ENCODE data around the gene ELK4. TPM values are rescaled to one million over a fixed set of nuclear protein-coding genes. Genes with fewer than 3 reads are reported as not detected.

The ELK4 gene
- total RNA-seq, 1 experiment from 2014 or later: 122 TPM

- DNase-seq: no peak
- Mint-ChIP-seq H3K9me3 (ENCODE audit: low read depth, unreplicated experiment) (no peaks in the 10 kb centered on the region), H3K27me3 (ENCODE audit: unreplicated experiment) (no peaks in the 10 kb centered on the region), H3K27ac (ENCODE audit: unreplicated experiment) (no peak overlapping the region), H3K4me3 (ENCODE audit: low read depth, unreplicated experiment) (no peak overlapping the region), H3K4me1 (ENCODE audit: low read depth, unreplicated experiment) (no peaks in the 10 kb centered on the region), H3K36me3 (ENCODE audit: insufficient read depth, unreplicated experiment) (no peaks in the 10 kb centered on the region)
- TF ChIP-seq CTCF (IDR thresholded peaks at IDR 0.05; ENCODE audit: unreplicated experiment): no peak
- CTCF ChIA-PET: interaction anchor here (0.5 to 0.7 kb wide), 2 partner anchors 57 to 658 kb away, joined by 3 to 5 read pairs; no protein-coding TSS in a partner anchor
- BruUV-seq (replicated peaks): no TSS peak
- intact Hi-C loops (cut with micrococcal nuclease; ENCODE audit: unreplicated experiment): no loop called here
Observed at GRCh38 chr1:205645519-205645918, 13.7 kb upstream of the ELK4 start.

GRCh38 chr1:205642679-205643307 is 11.0 kb upstream of the ELK4 start:
- BruUV-seq (replicated peaks): no TSS peak

GRCh38 chr1:205639567-205639966 is 7.8 kb upstream of the ELK4 start:
- Mint-ChIP-seq H3K4me1 (ENCODE audit: low read depth, unreplicated experiment) (peaks cover 7% of the 10 kb centered on the region), H3K36me3 (ENCODE audit: insufficient read depth, unreplicated experiment) (no peaks in the 10 kb centered on the region), H3K27ac (ENCODE audit: unreplicated experiment) (no peak overlapping the region), H3K4me3 (ENCODE audit: low read depth, unreplicated experiment) (no peak overlapping the region), H3K9me3 (ENCODE audit: low read depth, unreplicated experiment) (no peaks in the 10 kb centered on the region), H3K27me3 (ENCODE audit: unreplicated experiment) (no peaks in the 10 kb centered on the region)
- no TSS peak for BruUV-seq (replicated peaks)
- TF ChIP-seq CTCF (IDR thresholded peaks at IDR 0.05; ENCODE audit: unreplicated experiment): no peak
- intact Hi-C loops (cut with micrococcal nuclease; ENCODE audit: unreplicated experiment): no loop called here
- CTCF ChIA-PET: interaction anchor here (0.7 kb wide), 1 partner anchor 207 kb away, joined by 4 read pairs; no protein-coding TSS in a partner anchor
- DNase-seq: no peak

More at GRCh38 chr1:205642679-205643307, 11.0 kb upstream of the ELK4 start:
- TF ChIP-seq CTCF (IDR thresholded peaks at IDR 0.05; ENCODE audit: unreplicated experiment): no peak
- no peak for DNase-seq
- H3K27ac Mint-ChIP-seq (ENCODE audit: unreplicated experiment): no peak overlapping the region
- H3K4me3 Mint-ChIP-seq (ENCODE audit: low read depth, unreplicated experiment): no peak overlapping the region
- H3K9me3 Mint-ChIP-seq (ENCODE audit: low read depth, unreplicated experiment): no peaks in the 10 kb centered on the region
- intact Hi-C loops (cut with micrococcal nuclease; ENCODE audit: unreplicated experiment): no loop called here
- no peaks in the 10 kb centered on the region for H3K27me3 Mint-ChIP-seq (ENCODE audit: unreplicated experiment)
- CTCF ChIA-PET: no interaction called here
- no peaks in the 10 kb centered on the region for H3K36me3 Mint-ChIP-seq (ENCODE audit: insufficient read depth, unreplicated experiment)
- peaks cover 7% of the 10 kb centered on the region for H3K4me1 Mint-ChIP-seq (ENCODE audit: low read depth, unreplicated experiment)

- no peak for DNase-seq
- intact Hi-C loops (cut with micrococcal nuclease; ENCODE audit: unreplicated experiment): no loop called here
- CTCF ChIA-PET: interaction anchor here (0.6 kb wide), 1 partner anchor 20 kb away, joined by 3 read pairs; no protein-coding TSS in a partner anchor
- Mint-ChIP-seq H3K36me3 (ENCODE audit: insufficient read depth, unreplicated experiment) (peaks cover 5% of the 10 kb centered on the region), H3K27me3 (ENCODE audit: unreplicated experiment) (no peaks in the 10 kb centered on the region), H3K9me3 (ENCODE audit: low read depth, unreplicated experiment) (no peaks in the 10 kb centered on the region), H3K27ac (ENCODE audit: unreplicated experiment) (no peak overlapping the region), H3K4me1 (ENCODE audit: low read depth, unreplicated experiment) (peaks cover 7% of the 10 kb centered on the region), H3K4me3 (ENCODE audit: low read depth, unreplicated experiment) (no peak overlapping the region)
- no peak for TF ChIP-seq CTCF (IDR thresholded peaks at IDR 0.05; ENCODE audit: unreplicated experiment)
- BruUV-seq (replicated peaks): no TSS peak
Observed at GRCh38 chr1:205637854-205638468, 6.2 kb upstream of the ELK4 start.
